Neural progenitor cell (in vitro differentiated cells): ENCODE measurements around the gene SMCO3. TPM values are rescaled to one million over a fixed set of nuclear protein-coding genes. Genes with fewer than 3 reads are reported as not detected.

Experiments used
- DNase-seq: peaks from one replicate; pipeline ENCODE4 v3.0.0-alpha.2; 2016; ENCODE audit warnings: low spot score
- H2AFZ ChIP-seq: fragments of 200-600 bp; sonication (generic); replicated peaks from 2 replicates; pipeline ENCODE4 v1.6.1; 2016; ENCODE audit warnings: antibody characterized with exemption
- H3F3A ChIP-seq: fragments of 200-600 bp; sonication (generic); 2 replicates; pipeline ENCODE4 v1.6.1; 2016; ENCODE audit warnings: antibody characterized with exemption, low read depth
- H3K27ac ChIP-seq: fragments of 200-600 bp; sonication (generic); 2 replicates; pipeline ENCODE4 v1.5.1; 2016; ENCODE audit warnings: mild to moderate bottlenecking
- H3K27me3 ChIP-seq: fragments of 200-600 bp; sonication (generic); 2 replicates; pipeline ENCODE4 v1.6.1; 2016; ENCODE audit warnings: mild to moderate bottlenecking, moderate library complexity
- H3K36me3 ChIP-seq: fragments of 200-600 bp; sonication (generic); 2 replicates; pipeline ENCODE4 v1.5.1; 2016
- H3K4me1 ChIP-seq: fragments of 200-600 bp; sonication (generic); 2 replicates; pipeline ENCODE4 v1.6.1; 2016; ENCODE audit warnings: mixed run types
- H3K4me2 ChIP-seq: fragments of 200-600 bp; sonication (generic); 2 replicates; pipeline ENCODE4 v1.6.1; 2016
- H3K4me3 ChIP-seq: fragments of 200-600 bp; sonication (generic); 2 replicates; pipeline ENCODE4 v1.5.1; 2016
- H3K79me2 ChIP-seq: fragments of 200-600 bp; sonication (generic); 2 replicates; pipeline ENCODE4 v1.6.1; 2016; ENCODE audit warnings: low read depth
- H3K9ac ChIP-seq: fragments of 200-600 bp; sonication (generic); 2 replicates; pipeline ENCODE4 v1.6.1; 2016
- H3K9me3 ChIP-seq: fragments of 200-600 bp; sonication (generic); 2 replicates; pipeline ENCODE4 v1.5.1; 2016; ENCODE audit warnings: low read depth
- H4K20me1 ChIP-seq: fragments of 200-600 bp; sonication (generic); 2 replicates; pipeline ENCODE4 v1.6.1; 2016; ENCODE audit warnings: low read depth
- H3K27ac Mint-ChIP-seq: 3 replicates; pipeline ENCODE4 v1.8.0; 2021; ENCODE audit warnings: mixed read lengths
- H3K27me3 Mint-ChIP-seq: 2 replicates; pipeline ENCODE4 v1.8.0; 2022; ENCODE audit warnings: low read depth, mild to moderate bottlenecking, inconsistent platforms, moderate library complexity, mixed read lengths; ENCODE audit not compliant: insufficient read depth
- H3K36me3 Mint-ChIP-seq: 3 replicates; pipeline ENCODE4 v1.8.0; 2021; ENCODE audit warnings: mixed read lengths
- H3K4me1 Mint-ChIP-seq: 3 replicates; pipeline ENCODE4 v1.8.0; 2021; ENCODE audit warnings: mixed read lengths
- H3K4me3 Mint-ChIP-seq: 3 replicates; pipeline ENCODE4 v1.8.0; 2021; ENCODE audit warnings: mild to moderate bottlenecking, moderate library complexity, mixed read lengths
- H3K9me3 Mint-ChIP-seq: 3 replicates; pipeline ENCODE4 v1.8.0; 2020; ENCODE audit warnings: mixed read lengths
- EZH2 ChIP-seq: fragments of 200-600 bp; sonication (generic); IDR thresholded peaks from 2 replicates; pipeline ENCODE4 v1.6.1; 2017; ENCODE audit warnings: antibody characterized with exemption, mild to moderate bottlenecking, moderate library complexity
- EZH2phosphoT487 ChIP-seq: fragments of 200-600 bp; sonication (generic); IDR thresholded peaks from 2 replicates; pipeline ENCODE4 v1.6.1; 2017; ENCODE audit warnings: antibody characterized with exemption
- total RNA-seq: library from RNA; depleted of rRNA; stranded (reverse); fragments of >200 nt; gene quantifications from 2 replicates; pipeline ENCODE4 v1.2.3, GENCODE V29; 2015; ENCODE audit warnings: low replicate concordance
- TF ChIP-seq, protein P1 (sequence below): fragments of 200-600 bp; sonication (generic); IDR thresholded peaks from 2 replicates; pipeline ENCODE4 v1.5.1; 2017; ENCODE audit warnings: antibody characterized with exemption, mild to moderate bottlenecking

The SMCO3 gene
- total RNA-seq, 1 donor from 2014 or later, result not detected

- Histone ChIP-seq H3K79me2 (no peaks in the 10 kb centered on the region), H3K4me3 (no peak overlapping the region), H3K4me2 (no peak overlapping the region), H3K27ac (no peak overlapping the region), H3K27me3 (no peaks in the 10 kb centered on the region), H3K36me3 (peaks cover 10% of the 10 kb centered on the region), H3F3A (peaks cover 7% of the 10 kb centered on the region), H3K9me3 (no peaks in the 10 kb centered on the region), H2AFZ (no peak overlapping the region), H3K4me1 (peaks cover 10% of the 10 kb centered on the region), H3K9ac (no peak overlapping the region), H4K20me1 (no peaks in the 10 kb centered on the region)
- H3K9me3 Mint-ChIP-seq, result no peaks in the 10 kb centered on the region
- H3K27me3 Mint-ChIP-seq, result no peaks in the 10 kb centered on the region
- DNase-seq, result no peak
- no peak overlapping the region for H3K4me3 Mint-ChIP-seq
- peaks cover under 1% of the 10 kb centered on the region for H3K36me3 Mint-ChIP-seq
- peaks cover 13% of the 10 kb centered on the region for H3K4me1 Mint-ChIP-seq
- TF ChIP-seq EZH2phosphoT487, result no peak
- TF ChIP-seq EZH2, result no peak
- TF ChIP-seq, protein P1, sequence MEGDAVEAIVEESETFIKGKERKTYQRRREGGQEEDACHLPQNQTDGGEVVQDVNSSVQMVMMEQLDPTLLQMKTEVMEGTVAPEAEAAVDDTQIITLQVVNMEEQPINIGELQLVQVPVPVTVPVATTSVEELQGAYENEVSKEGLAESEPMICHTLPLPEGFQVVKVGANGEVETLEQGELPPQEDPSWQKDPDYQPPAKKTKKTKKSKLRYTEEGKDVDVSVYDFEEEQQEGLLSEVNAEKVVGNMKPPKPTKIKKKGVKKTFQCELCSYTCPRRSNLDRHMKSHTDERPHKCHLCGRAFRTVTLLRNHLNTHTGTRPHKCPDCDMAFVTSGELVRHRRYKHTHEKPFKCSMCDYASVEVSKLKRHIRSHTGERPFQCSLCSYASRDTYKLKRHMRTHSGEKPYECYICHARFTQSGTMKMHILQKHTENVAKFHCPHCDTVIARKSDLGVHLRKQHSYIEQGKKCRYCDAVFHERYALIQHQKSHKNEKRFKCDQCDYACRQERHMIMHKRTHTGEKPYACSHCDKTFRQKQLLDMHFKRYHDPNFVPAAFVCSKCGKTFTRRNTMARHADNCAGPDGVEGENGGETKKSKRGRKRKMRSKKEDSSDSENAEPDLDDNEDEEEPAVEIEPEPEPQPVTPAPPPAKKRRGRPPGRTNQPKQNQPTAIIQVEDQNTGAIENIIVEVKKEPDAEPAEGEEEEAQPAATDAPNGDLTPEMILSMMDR, result no peak
- H3K27ac Mint-ChIP-seq, result no peak overlapping the region
These were observed 32.4 kb downstream of the SMCO3 start for GRCh38 chr12:14781563-14781962.

GRCh38 chr12:14780859-14781258 is 33.1 kb downstream of the SMCO3 start:
- Mint-ChIP-seq H3K4me1 (peaks cover 18% of the 10 kb centered on the region), H3K9me3 (no peaks in the 10 kb centered on the region), H3K27me3 (no peaks in the 10 kb centered on the region), H3K36me3 (no peaks in the 10 kb centered on the region), H3K4me3 (no peak overlapping the region), H3K27ac (no peak overlapping the region)
- H4K20me1 ChIP-seq, result peaks cover under 1% of the 10 kb centered on the region
- TF ChIP-seq, protein P1, result no peak
- no peak for TF ChIP-seq EZH2
- TF ChIP-seq EZH2phosphoT487, result no peak
- H3K9me3 ChIP-seq, result no peaks in the 10 kb centered on the region
- H3K4me3 ChIP-seq, result no peak overlapping the region
- peaks cover 7% of the 10 kb centered on the region for H3K36me3 ChIP-seq
- H3K4me1 ChIP-seq, result peaks cover 10% of the 10 kb centered on the region
- H3K27ac ChIP-seq, result no peak overlapping the region
- H3K9ac ChIP-seq, result no peak overlapping the region
- no peak overlapping the region for H2AFZ ChIP-seq
- no peaks in the 10 kb centered on the region for H3K79me2 ChIP-seq
- H3K27me3 ChIP-seq, result no peaks in the 10 kb centered on the region
- DNase-seq, result no peak
- H3K4me2 ChIP-seq, result no peak overlapping the region
- peaks cover 7% of the 10 kb centered on the region for H3F3A ChIP-seq

DNA sequence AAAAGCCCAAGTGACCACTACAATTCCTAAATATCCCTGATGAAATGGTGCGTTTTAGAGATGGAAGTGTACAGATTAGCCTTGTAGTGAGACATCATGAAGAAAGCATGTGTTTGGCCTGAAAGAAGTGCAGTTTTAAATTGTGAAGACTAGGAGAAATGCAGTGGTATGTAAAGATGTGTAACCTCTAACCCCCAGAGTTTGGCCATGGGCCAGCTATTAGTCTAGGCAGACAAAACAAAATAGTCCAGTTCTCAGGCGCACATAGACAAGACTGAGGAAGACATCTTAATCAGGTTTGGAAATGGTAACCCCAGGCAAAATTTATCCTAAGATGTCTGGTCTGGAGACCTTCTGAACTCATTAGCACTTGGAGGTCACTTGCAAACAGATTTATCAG is 34.1 kb downstream of the SMCO3 start:
- H3K36me3 ChIP-seq, result no peaks in the 10 kb centered on the region
- H3K27ac Mint-ChIP-seq, result no peak overlapping the region

More for the DNA sequence above, 34.1 kb downstream of the SMCO3 start:
- peaks cover 10% of the 10 kb centered on the region for H3K4me1 ChIP-seq
- no peaks in the 10 kb centered on the region for H3K79me2 ChIP-seq
- no peaks in the 10 kb centered on the region for H3K9me3 Mint-ChIP-seq
- no peak overlapping the region for H3K27ac ChIP-seq
- H3K4me1 Mint-ChIP-seq, result peaks cover 25% of the 10 kb centered on the region
- H4K20me1 ChIP-seq, result peaks cover 8% of the 10 kb centered on the region
- no peak for DNase-seq
- H3K9me3 ChIP-seq, result no peaks in the 10 kb centered on the region
- no peak overlapping the region for H2AFZ ChIP-seq
- TF ChIP-seq EZH2phosphoT487 (no peak), EZH2 (no peak)
- TF ChIP-seq, protein P1, result no peak
- H3K4me3 ChIP-seq, result no peak overlapping the region
- no peaks in the 10 kb centered on the region for H3K27me3 Mint-ChIP-seq
- no peak overlapping the region for H3K4me3 Mint-ChIP-seq
- H3K9ac ChIP-seq, result no peak overlapping the region
- H3K4me2 ChIP-seq, result no peak overlapping the region
- no peaks in the 10 kb centered on the region for H3K36me3 Mint-ChIP-seq
- H3F3A ChIP-seq, result peaks cover under 1% of the 10 kb centered on the region
- no peaks in the 10 kb centered on the region for H3K27me3 ChIP-seq
